GM20000 (cell line): ENCODE results near the gene SUMF1.

Experiments
- DNase-seq: peaks from one replicate; pipeline ENCODE4 v3.0.0; 2012; ENCODE audit warnings: low spot score
- CTCF ChIP-seq: IDR thresholded peaks from 2 replicates; pipeline ENCODE4 v1.5.1; 2012; ENCODE audit warnings: mild to moderate bottlenecking, control low read depth; ENCODE audit errors: extremely low read depth, missing control alignments

The SUMF1 gene

GRCh38 chr3:4509983-4510755 is 43.1 kb upstream of the SUMF1 start:
- no peak for TF ChIP-seq CTCF
- no peak for DNase-seq

- no peak for DNase-seq
These were observed 42.0 kb upstream of the SUMF1 start for GRCh38 chr3:4509043-4509442.

GRCh38 chr3:4508048-4508981 is 41.2 kb upstream of the SUMF1 start:
- peak; percentile 41 for DNase-seq

More at GRCh38 chr3:4509043-4509442, 42.0 kb upstream of the SUMF1 start:
- no peak for TF ChIP-seq CTCF

GRCh38 chr3:4507024-4507596 is 40.0 kb upstream of the SUMF1 start:
- no peak for TF ChIP-seq CTCF
- DNase-seq, result no peak

More at GRCh38 chr3:4508048-4508981, 41.2 kb upstream of the SUMF1 start:
- no peak for TF ChIP-seq CTCF

- TF ChIP-seq CTCF, result no peak
- DNase-seq, result no peak
These were observed 39.5 kb upstream of the SUMF1 start for GRCh38 chr3:4506559-4507023.

- TF ChIP-seq CTCF, result no peak
- DNase-seq, result no peak
These were observed 38.9 kb upstream of the SUMF1 start for GRCh38 chr3:4505688-4506558.
